ENCODE measurements around the gene TLDC2. TPM values are rescaled to one million over a fixed set of nuclear protein-coding genes. Genes with fewer than 3 reads are reported as not detected.

The TLDC2 gene
- total and polyA plus RNA-seq, 2 of the 8 experiments (the other 6 are each of a cell fraction or from before 2014, with no cell fraction given) = 0.29 to 0.34 TPM

DNA sequence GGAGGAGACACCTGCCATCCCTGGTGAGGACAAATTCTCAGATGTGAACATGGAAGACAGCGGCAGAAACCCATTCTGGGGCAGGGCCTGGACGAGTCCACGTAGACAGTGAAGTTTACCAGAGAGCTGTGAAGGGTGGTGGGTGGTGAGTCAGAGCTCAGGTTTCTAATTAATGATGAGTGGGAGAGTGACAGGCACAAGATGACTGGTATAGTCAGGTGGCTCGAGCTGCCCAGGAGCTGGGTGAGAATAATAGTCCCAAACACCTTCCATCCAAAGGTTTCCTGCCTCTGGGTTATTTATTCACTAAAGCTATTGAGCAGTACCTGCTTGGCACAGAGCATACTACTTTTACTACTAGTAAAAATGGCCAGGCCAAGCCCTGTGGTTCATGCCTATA, 6.0 kb downstream of the TLDC2 start:
- H2AFZ ChIP-seq (ENCODE audit: low read length) = no peak overlapping the region
- WGBS, 2 experiments (ENCODE audit: extremely low coverage in 1 of 2, insufficient coverage in 1 of 2, insufficient read length in 1 of 2, insufficient replicate concordance in 2 of 2, low coverage in 1 of 2, low lambda C conversion rate in 2 of 2, missing lambda C conversion rate in 1 of 2) = 81% methylated on average over 4 of the region's 4 CpGs; no CpG with 5 or more reads in 1 of the 2 experiments
- no peak overlapping the region for H3K27ac ChIP-seq (ENCODE audit: low read depth, low read length)
- no peak overlapping the region for H3K23ac ChIP-seq (ENCODE audit: insufficient read length)
- H2BK20ac ChIP-seq (ENCODE audit: low read length) = no peak overlapping the region
- no peak for TF ChIP-seq TEAD4 (IDR thresholded peaks at IDR 0.05; ENCODE audit: low read depth, low read length)
- TF ChIP-seq GTF2F1 (IDR thresholded peaks at IDR 0.05; ENCODE audit: borderline replicate concordance, low read depth, low read length) = no peak
- TF ChIP-seq ATF2 (IDR thresholded peaks at IDR 0.05; ENCODE audit: low read length) = no peak
- no peak for TF ChIP-seq RNF2 (IDR thresholded peaks at IDR 0.05; ENCODE audit: borderline replicate concordance, low read depth, low read length, missing control alignments, poor library complexity, severe bottlenecking)
- no peak for TF ChIP-seq ASH2L (IDR thresholded peaks at IDR 0.05; ENCODE audit: low read length)
- no peak for TF ChIP-seq NANOG (IDR thresholded peaks at IDR 0.05; ENCODE audit: insufficient read depth, low read depth, low read length, poor library complexity, severe bottlenecking)
- no peak for TF ChIP-seq FOSL1 (IDR thresholded peaks at IDR 0.05; ENCODE audit: insufficient read depth, low read depth, low read length)
- H3K27me3 ChIP-seq (replicated peaks in 1 of 4; ENCODE audit: control insufficient read depth in 3 of 4, extremely low read depth in 1 of 4, insufficient read depth in 3 of 4, low read length in 3 of 4) = no peaks in the 10 kb centered on the region; a peak in 1 of 7 replicates
- no peak overlapping the region for H3K9ac ChIP-seq (replicated peaks in 1 of 4; ENCODE audit: extremely low read depth in 1 of 4, low read depth in 3 of 4, low read length in 3 of 4)
- no peaks in the 10 kb centered on the region for H3K9me3 ChIP-seq (ENCODE audit: insufficient read depth in 2 of 2, low read depth in 1 of 2, low read length in 1 of 2)
- H3K56ac ChIP-seq (replicated peaks; ENCODE audit: insufficient read length, low read depth, low read length) = no peak overlapping the region
- H2BK120ac ChIP-seq (replicated peaks; ENCODE audit: low read depth, low read length) = no peak overlapping the region
- no peak overlapping the region for H2BK5ac ChIP-seq (ENCODE audit: low read depth, low read length)
- no peaks in the 10 kb centered on the region for H3K79me1 ChIP-seq (ENCODE audit: low read depth, low read length)
- FAIRE-seq (no peak), DNase-seq (ENCODE audit: low read depth in 1 of 2, low spot score in 2 of 2) (no peak)
- no peak overlapping the region for H2AK5ac ChIP-seq (ENCODE audit: low read depth, low read length)
- no peaks in the 10 kb centered on the region for H3K36me3 ChIP-seq (ENCODE audit: control insufficient read depth in 2 of 4, insufficient read depth in 4 of 4, low read length in 3 of 4)
- H4K20me1 ChIP-seq (replicated peaks in 1 of 2; ENCODE audit: control insufficient read depth in 1 of 2, insufficient read depth in 2 of 2, low read length in 2 of 2) = no peaks in the 10 kb centered on the region
- no peak overlapping the region for H3K14ac ChIP-seq (ENCODE audit: insufficient read length)
- no peak overlapping the region for H3K4me3 ChIP-seq (ENCODE audit: extremely low read depth in 1 of 4, insufficient read depth in 2 of 4, low read depth in 3 of 4, low read length in 4 of 4)
- H4K91ac ChIP-seq (replicated peaks; ENCODE audit: insufficient read length, low read length) = no peak overlapping the region
- ChIA-PET POLR2A (ENCODE audit: partially characterized antibody) (interaction anchor here (1.0 to 2.6 kb wide), 2 partner anchors 18 to 46 kb away, joined by 3 to 6 read pairs; a partner anchor contains a TSS), CTCF (ENCODE audit: partially characterized antibody) (interaction anchor here (0.7 to 4.4 kb wide), 8 partner anchors 10 to 73 kb away, joined by 3 to 27 read pairs (median 4); a partner anchor contains a TSS)
- H3K79me2 ChIP-seq (ENCODE audit: control insufficient read depth in 1 of 2, insufficient read depth in 2 of 2, low read length in 2 of 2) = no peaks in the 10 kb centered on the region
- H2BK12ac ChIP-seq (ENCODE audit: low read depth, low read length) = no peak overlapping the region
- H4K5ac ChIP-seq (ENCODE audit: insufficient read length, low read depth, low read length) = no peak overlapping the region
- H3K18ac ChIP-seq (ENCODE audit: extremely low read depth, low read length) = no peak overlapping the region
- H3K4me1 ChIP-seq (replicated peaks in 1 of 4; ENCODE audit: control insufficient read depth in 3 of 4, insufficient read depth in 4 of 4, low read length in 3 of 4) = peaks cover 0 to 5% (median 3%) of the 10 kb centered on the region in 4 experiments; a peak in 5 of 7 replicates
- no peak overlapping the region for H3K4me2 ChIP-seq (ENCODE audit: insufficient read depth in 1 of 2, low read depth in 2 of 2, low read length in 2 of 2)
- H2BK15ac ChIP-seq (ENCODE audit: low read length) = no peak overlapping the region
- no peak overlapping the region for H4K8ac ChIP-seq (ENCODE audit: extremely low read depth, insufficient read depth, low read length)
- H3K4ac ChIP-seq (replicated peaks; ENCODE audit: insufficient read length, low read depth, low read length) = no peak overlapping the region
- H3K23me2 ChIP-seq (ENCODE audit: low read depth, low read length) = no peaks in the 10 kb centered on the region; the same call in 1 of the 2 replicates

Data from H1 (cell line).